ENCODE measurements around the gene DERL3.

- TF ChIP-seq, protein P1, sequence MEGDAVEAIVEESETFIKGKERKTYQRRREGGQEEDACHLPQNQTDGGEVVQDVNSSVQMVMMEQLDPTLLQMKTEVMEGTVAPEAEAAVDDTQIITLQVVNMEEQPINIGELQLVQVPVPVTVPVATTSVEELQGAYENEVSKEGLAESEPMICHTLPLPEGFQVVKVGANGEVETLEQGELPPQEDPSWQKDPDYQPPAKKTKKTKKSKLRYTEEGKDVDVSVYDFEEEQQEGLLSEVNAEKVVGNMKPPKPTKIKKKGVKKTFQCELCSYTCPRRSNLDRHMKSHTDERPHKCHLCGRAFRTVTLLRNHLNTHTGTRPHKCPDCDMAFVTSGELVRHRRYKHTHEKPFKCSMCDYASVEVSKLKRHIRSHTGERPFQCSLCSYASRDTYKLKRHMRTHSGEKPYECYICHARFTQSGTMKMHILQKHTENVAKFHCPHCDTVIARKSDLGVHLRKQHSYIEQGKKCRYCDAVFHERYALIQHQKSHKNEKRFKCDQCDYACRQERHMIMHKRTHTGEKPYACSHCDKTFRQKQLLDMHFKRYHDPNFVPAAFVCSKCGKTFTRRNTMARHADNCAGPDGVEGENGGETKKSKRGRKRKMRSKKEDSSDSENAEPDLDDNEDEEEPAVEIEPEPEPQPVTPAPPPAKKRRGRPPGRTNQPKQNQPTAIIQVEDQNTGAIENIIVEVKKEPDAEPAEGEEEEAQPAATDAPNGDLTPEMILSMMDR (IDR thresholded peaks at IDR 0.05) = no peak
- no peak for TF ChIP-seq POLR2A (IDR thresholded peaks at IDR 0.05; ENCODE audit: low read depth)
- TF ChIP-seq POLR2AphosphoS5 (IDR thresholded peaks at IDR 0.05) = no peak
These were observed 1.2 kb upstream of the DERL3 start for GRCh38 chr22:23840026-23840425.
